GM19438 (cell line): ENCODE measurements around the gene CSNK1G1.
"Not testable (repeated sequence)": the region's sequence is repeated elsewhere in the genome, so short reads cannot be mapped to it uniquely, and the experiment has no call there.

Experiments used
- ATAC-seq: cut with Tn5 transposase; IDR thresholded peaks from one replicate; pipeline ENCODE4 v1.9.1; 2021; ENCODE audit warnings: low read depth; ENCODE audit not compliant: unreplicated experiment

The CSNK1G1 gene

GRCh38 chr15:64247535-64247905 is 108.5 kb downstream of the CSNK1G1 start:
- no peak for ATAC-seq

GRCh38 chr15:64246364-64247189 is 109.4 kb downstream of the CSNK1G1 start:
- peak; percentile 89 for ATAC-seq

GRCh38 chr15:64245405-64245804 is 110.6 kb downstream of the CSNK1G1 start:
- no peak for ATAC-seq

- no peak for ATAC-seq
These were observed 118.3 kb downstream of the CSNK1G1 start for GRCh38 chr15:64237677-64238076.

- ATAC-seq = no peak
These were observed 119.6 kb downstream of the CSNK1G1 start for GRCh38 chr15:64236156-64236894.

GRCh38 chr15:64235552-64235951 is 120.4 kb downstream of the CSNK1G1 start:
- ATAC-seq = no peak

- ATAC-seq = no peak
These were observed 122.7 kb downstream of the CSNK1G1 start for GRCh38 chr15:64233299-64233698.

- no peak for ATAC-seq
These were observed 123.6 kb downstream of the CSNK1G1 start for GRCh38 chr15:64232400-64232799.

- no peak for ATAC-seq
These were observed 126.7 kb downstream of the CSNK1G1 start for GRCh38 chr15:64229129-64229724.

GRCh38 chr15:64225804-64226203 is 130.2 kb downstream of the CSNK1G1 start:
- ATAC-seq = no peak

- no peak for ATAC-seq
These were observed 131.5 kb downstream of the CSNK1G1 start for GRCh38 chr15:64224511-64224910.

- ATAC-seq = no peak
These were observed 132.1 kb downstream of the CSNK1G1 start for GRCh38 chr15:64223882-64224281.

- no peak for ATAC-seq
These were observed 133.2 kb downstream of the CSNK1G1 start for GRCh38 chr15:64222573-64223366.

- ATAC-seq = not testable (repeated sequence)
These were observed 134.1 kb downstream of the CSNK1G1 start for GRCh38 chr15:64221911-64222310.

GRCh38 chr15:64217429-64217750 is 138.6 kb downstream of the CSNK1G1 start:
- not testable (repeated sequence) for ATAC-seq

- no peak for ATAC-seq
These were observed 139.1 kb downstream of the CSNK1G1 start for GRCh38 chr15:64216730-64217428.

GRCh38 chr15:64216196-64216595 is 139.8 kb downstream of the CSNK1G1 start:
- no peak for ATAC-seq

GRCh38 chr15:64213646-64214045 is 142.3 kb downstream of the CSNK1G1 start:
- ATAC-seq = no peak

GRCh38 chr15:64211696-64212095 is 144.3 kb downstream of the CSNK1G1 start:
- ATAC-seq = no peak

- no peak for ATAC-seq
These were observed 145.6 kb downstream of the CSNK1G1 start for GRCh38 chr15:64210371-64210770.
